GM19193 (cell line): ENCODE measurements around the gene KLHL35.

ENCODE experiments used
- POLR2A ChIP-seq: IDR thresholded peaks from 4 replicates; pipeline ENCODE4 v1.6.1; 2011; ENCODE audit not compliant: insufficient read depth, insufficient read length; ENCODE audit errors: extremely low read depth

Gene KLHL35

GRCh38 chr11:75398906-75399305, 34.1 kb downstream of the KLHL35 start:
- no peak for TF ChIP-seq POLR2A

- no peak for TF ChIP-seq POLR2A
Measured at GRCh38 chr11:75394085-75394840, 38.7 kb downstream of the KLHL35 start.

- TF ChIP-seq POLR2A, result no peak
Measured at GRCh38 chr11:75389925-75390324, 43.1 kb downstream of the KLHL35 start.

- no peak for TF ChIP-seq POLR2A
Measured at GRCh38 chr11:75389276-75389605, 43.8 kb downstream of the KLHL35 start.

GRCh38 chr11:75388386-75389275, 44.4 kb downstream of the KLHL35 start:
- TF ChIP-seq POLR2A, result no peak

- no peak for TF ChIP-seq POLR2A
Measured at GRCh38 chr11:75387736-75388294, 45.2 kb downstream of the KLHL35 start.

GRCh38 chr11:75386942-75387630, 45.9 kb downstream of the KLHL35 start:
- no peak for TF ChIP-seq POLR2A

- TF ChIP-seq POLR2A, result no peak
Measured at GRCh38 chr11:75384438-75385080, 48.4 kb downstream of the KLHL35 start.

- no peak for TF ChIP-seq POLR2A
Measured at GRCh38 chr11:75383246-75383645, 49.8 kb downstream of the KLHL35 start.

- no peak for TF ChIP-seq POLR2A
Measured at GRCh38 chr11:75380716-75381420, 52.1 kb downstream of the KLHL35 start.

GRCh38 chr11:75380245-75380644, 52.8 kb downstream of the KLHL35 start:
- TF ChIP-seq POLR2A, result no peak

- no peak for TF ChIP-seq POLR2A
Measured at GRCh38 chr11:75376175-75376574, 56.8 kb downstream of the KLHL35 start.

GRCh38 chr11:75375626-75376025, 57.4 kb downstream of the KLHL35 start:
- no peak for TF ChIP-seq POLR2A

GRCh38 chr11:75374646-75375045, 58.4 kb downstream of the KLHL35 start:
- TF ChIP-seq POLR2A, result no peak
